Uterus (tissue), 2 donors: ENCODE measurements around the gene UGT1A10.

ENCODE experiments used
- POLR2A ChIP-seq, 2 donors: fragments of 450-650 bp; IDR thresholded peaks; one replicate each; pipeline ENCODE4 v1.6.1; 2016; ENCODE audit warnings: antibody characterized with exemption in 2 of 2, mild to moderate bottlenecking in 1 of 2, moderate library complexity in 1 of 2
- TF ChIP-seq, protein P1 (sequence below), 4 experiments: fragments of 200-600 bp in 2 of 4; fragments of 450-650 bp in 2 of 4; sonication (generic) in 2 of 4; IDR thresholded peaks; one replicate each; pipeline ENCODE4 v1.5.1; 2016 to 2019; ENCODE audit warnings: antibody characterized with exemption in 4 of 4, mild to moderate bottlenecking in 2 of 4, moderate library complexity in 1 of 4

GRCh38 chr2:233814056-233814835 is 178.0 kb downstream of the UGT1A10 start:
- TF ChIP-seq, protein P1, sequence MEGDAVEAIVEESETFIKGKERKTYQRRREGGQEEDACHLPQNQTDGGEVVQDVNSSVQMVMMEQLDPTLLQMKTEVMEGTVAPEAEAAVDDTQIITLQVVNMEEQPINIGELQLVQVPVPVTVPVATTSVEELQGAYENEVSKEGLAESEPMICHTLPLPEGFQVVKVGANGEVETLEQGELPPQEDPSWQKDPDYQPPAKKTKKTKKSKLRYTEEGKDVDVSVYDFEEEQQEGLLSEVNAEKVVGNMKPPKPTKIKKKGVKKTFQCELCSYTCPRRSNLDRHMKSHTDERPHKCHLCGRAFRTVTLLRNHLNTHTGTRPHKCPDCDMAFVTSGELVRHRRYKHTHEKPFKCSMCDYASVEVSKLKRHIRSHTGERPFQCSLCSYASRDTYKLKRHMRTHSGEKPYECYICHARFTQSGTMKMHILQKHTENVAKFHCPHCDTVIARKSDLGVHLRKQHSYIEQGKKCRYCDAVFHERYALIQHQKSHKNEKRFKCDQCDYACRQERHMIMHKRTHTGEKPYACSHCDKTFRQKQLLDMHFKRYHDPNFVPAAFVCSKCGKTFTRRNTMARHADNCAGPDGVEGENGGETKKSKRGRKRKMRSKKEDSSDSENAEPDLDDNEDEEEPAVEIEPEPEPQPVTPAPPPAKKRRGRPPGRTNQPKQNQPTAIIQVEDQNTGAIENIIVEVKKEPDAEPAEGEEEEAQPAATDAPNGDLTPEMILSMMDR (IDR thresholded peaks at IDR 0.05) = no peak
- no peak for TF ChIP-seq POLR2A (IDR thresholded peaks at IDR 0.05)
